ENCODE measurements around the gene HSF5. TPM values are rescaled to one million over a fixed set of nuclear protein-coding genes. Genes with fewer than 3 reads are reported as not detected.
A peak's percentile ranks its signal among the peaks of the same experiment; 100 is the strongest.

HSF5 gene
- total RNA-seq, 2 donors from 2014 or later = 0.09 to 0.22 TPM

GRCh38 chr17:58513267-58513964 lies 25.2 kb upstream of the HSF5 start:
- TF ChIP-seq, protein P1, sequence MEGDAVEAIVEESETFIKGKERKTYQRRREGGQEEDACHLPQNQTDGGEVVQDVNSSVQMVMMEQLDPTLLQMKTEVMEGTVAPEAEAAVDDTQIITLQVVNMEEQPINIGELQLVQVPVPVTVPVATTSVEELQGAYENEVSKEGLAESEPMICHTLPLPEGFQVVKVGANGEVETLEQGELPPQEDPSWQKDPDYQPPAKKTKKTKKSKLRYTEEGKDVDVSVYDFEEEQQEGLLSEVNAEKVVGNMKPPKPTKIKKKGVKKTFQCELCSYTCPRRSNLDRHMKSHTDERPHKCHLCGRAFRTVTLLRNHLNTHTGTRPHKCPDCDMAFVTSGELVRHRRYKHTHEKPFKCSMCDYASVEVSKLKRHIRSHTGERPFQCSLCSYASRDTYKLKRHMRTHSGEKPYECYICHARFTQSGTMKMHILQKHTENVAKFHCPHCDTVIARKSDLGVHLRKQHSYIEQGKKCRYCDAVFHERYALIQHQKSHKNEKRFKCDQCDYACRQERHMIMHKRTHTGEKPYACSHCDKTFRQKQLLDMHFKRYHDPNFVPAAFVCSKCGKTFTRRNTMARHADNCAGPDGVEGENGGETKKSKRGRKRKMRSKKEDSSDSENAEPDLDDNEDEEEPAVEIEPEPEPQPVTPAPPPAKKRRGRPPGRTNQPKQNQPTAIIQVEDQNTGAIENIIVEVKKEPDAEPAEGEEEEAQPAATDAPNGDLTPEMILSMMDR (conservative IDR thresholded peaks at IDR 0.05) = peak; percentile 20
- DNase-seq = no peak
- WGBS, 2 experiments (ENCODE audit: insufficient coverage in 1 of 2, insufficient read length in 1 of 2) = 36 to 42% methylated on average over 6 to 14 of the region's 14 CpGs
- no peaks in the 10 kb centered on the region for H3K27me3 ChIP-seq (ENCODE audit: control insufficient read depth, insufficient read depth, low read length, poor library complexity, severe bottlenecking)
- Mint-ChIP-seq H3K27me3 (ENCODE audit: insufficient read depth) (no peaks in the 10 kb centered on the region), H3K9me3 (no peaks in the 10 kb centered on the region), H3K36me3 (ENCODE audit: low read depth) (peaks cover 39% of the 10 kb centered on the region), H3K4me1 (peaks cover 16% of the 10 kb centered on the region), H3K27ac (peak overlapping the region; percentile 87), H3K4me3 (peak overlapping the region; percentile 82)
- H3K36me3 ChIP-seq (ENCODE audit: control insufficient read depth, insufficient read depth, low read length) = peaks cover 41% of the 10 kb centered on the region
- H3K9ac ChIP-seq (ENCODE audit: extremely low read depth, low read length, poor library complexity, severe bottlenecking) = peak overlapping the region; percentile 50
- H3K4me3 ChIP-seq (ENCODE audit: low read length) = peak overlapping the region; percentile 87
- peak overlapping the region; percentile 34 for H3K27ac ChIP-seq (ENCODE audit: low read depth, low read length)
- H3K4me1 ChIP-seq (ENCODE audit: control insufficient read depth, insufficient read depth, low read length) = no peaks in the 10 kb centered on the region
- no peaks in the 10 kb centered on the region for H3K9me3 ChIP-seq (ENCODE audit: control insufficient read depth, low read length)

- no peaks in the 10 kb centered on the region for H3K27me3 ChIP-seq (ENCODE audit: control insufficient read depth, insufficient read depth, low read length, poor library complexity, severe bottlenecking)
- peaks cover 5% of the 10 kb centered on the region for H3K4me1 Mint-ChIP-seq
- no peak overlapping the region for H3K4me3 ChIP-seq (ENCODE audit: low read length)
- H3K36me3 ChIP-seq (ENCODE audit: control insufficient read depth, insufficient read depth, low read length) = peaks cover 68% of the 10 kb centered on the region
- no peak overlapping the region for H3K4me3 Mint-ChIP-seq
- H3K27me3 Mint-ChIP-seq (ENCODE audit: insufficient read depth) = no peaks in the 10 kb centered on the region
- DNase-seq = no peak
- peaks cover 67% of the 10 kb centered on the region for H3K36me3 Mint-ChIP-seq (ENCODE audit: low read depth)
- no peaks in the 10 kb centered on the region for H3K9me3 Mint-ChIP-seq
- no peak overlapping the region for H3K27ac ChIP-seq (ENCODE audit: low read depth, low read length)
- TF ChIP-seq, protein P1 (conservative IDR thresholded peaks at IDR 0.05) = no peak
- WGBS, 2 experiments (ENCODE audit: insufficient coverage in 1 of 2, insufficient read length in 1 of 2) = 92 to 98% methylated on average over 4 to 5 of the region's 5 CpGs
- no peaks in the 10 kb centered on the region for H3K4me1 ChIP-seq (ENCODE audit: control insufficient read depth, insufficient read depth, low read length)
- no peaks in the 10 kb centered on the region for H3K9me3 ChIP-seq (ENCODE audit: control insufficient read depth, low read length)
- H3K9ac ChIP-seq (ENCODE audit: extremely low read depth, low read length, poor library complexity, severe bottlenecking) = no peak overlapping the region
- no peak overlapping the region for H3K27ac Mint-ChIP-seq
Measured at GRCh38 chr17:58510075-58510474, 21.9 kb upstream of the HSF5 start.

GRCh38 chr17:58508341-58509067 lies 20.3 kb upstream of the HSF5 start:
- H3K4me3 ChIP-seq (ENCODE audit: low read length) = no peak overlapping the region
- H3K27ac ChIP-seq (ENCODE audit: low read depth, low read length) = no peak overlapping the region
- TF ChIP-seq, protein P1 (conservative IDR thresholded peaks at IDR 0.05) = no peak
- Mint-ChIP-seq H3K36me3 (ENCODE audit: low read depth) (peaks cover 82% of the 10 kb centered on the region), H3K27me3 (ENCODE audit: insufficient read depth) (no peaks in the 10 kb centered on the region), H3K4me3 (no peak overlapping the region), H3K27ac (no peak overlapping the region), H3K9me3 (no peaks in the 10 kb centered on the region), H3K4me1 (no peaks in the 10 kb centered on the region)
- H3K27me3 ChIP-seq (ENCODE audit: control insufficient read depth, insufficient read depth, low read length, poor library complexity, severe bottlenecking) = no peaks in the 10 kb centered on the region
- no peak overlapping the region for H3K9ac ChIP-seq (ENCODE audit: extremely low read depth, low read length, poor library complexity, severe bottlenecking)
- no peak for DNase-seq
- H3K36me3 ChIP-seq (ENCODE audit: control insufficient read depth, insufficient read depth, low read length) = peaks cover 82% of the 10 kb centered on the region
- WGBS, 2 experiments (ENCODE audit: insufficient coverage in 1 of 2, insufficient read length in 1 of 2) = 89 to 96% methylated on average over 8 to 10 of the region's 10 CpGs
- no peaks in the 10 kb centered on the region for H3K4me1 ChIP-seq (ENCODE audit: control insufficient read depth, insufficient read depth, low read length)
- no peaks in the 10 kb centered on the region for H3K9me3 ChIP-seq (ENCODE audit: control insufficient read depth, low read length)
